ENCODE measurements around the gene IQCH. TPM values are rescaled to one million over a fixed set of nuclear protein-coding genes. Genes with fewer than 3 reads are reported as not detected.

IQCH gene
- total and polyA plus RNA-seq, 7 donors, result 0.36 to 3.8 (median 1.4) TPM

DNA sequence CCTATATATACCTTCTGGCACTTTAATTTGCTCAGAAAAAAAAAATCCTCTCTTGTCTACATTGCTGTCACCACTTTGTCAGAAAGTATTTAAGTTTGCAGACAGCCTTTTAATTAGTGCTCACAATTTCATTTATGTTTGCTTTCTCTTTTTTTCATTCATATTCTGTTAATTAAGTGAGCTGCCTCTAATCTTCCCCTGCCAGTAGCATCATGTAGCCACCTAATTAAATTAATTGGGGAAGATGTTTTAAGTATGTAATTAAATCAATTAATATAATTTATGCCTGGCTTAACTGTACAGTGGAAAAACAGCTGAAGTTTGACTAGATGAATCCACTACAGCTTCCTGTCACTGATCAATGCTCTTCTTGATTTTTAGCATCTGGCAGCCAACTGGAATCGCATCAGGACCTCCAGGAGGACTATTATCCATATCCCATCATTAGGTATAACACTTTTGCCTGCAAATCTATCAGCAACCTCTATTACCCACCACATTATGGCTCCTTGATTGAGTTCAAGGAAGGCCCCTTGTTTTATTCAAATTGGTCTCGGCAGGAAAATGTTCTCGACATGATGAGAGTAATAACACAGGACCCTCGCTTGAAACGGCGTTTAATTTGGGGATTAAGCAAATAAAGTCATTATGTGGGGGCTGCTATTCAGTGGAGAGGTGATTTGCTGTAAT is 118.5 kb downstream of the IQCH start:
- Histone ChIP-seq H3K4me1 (no peaks in the 10 kb centered on the region), H3K27ac (no peak overlapping the region), H3K4me3 (no peak overlapping the region), H3K36me3 (no peaks in the 10 kb centered on the region), H3K9me3 (no peaks in the 10 kb centered on the region), H3K27me3 (no peaks in the 10 kb centered on the region)
- no peak for TF ChIP-seq POLR2AphosphoS5 (IDR thresholded peaks at IDR 0.05)
- TF ChIP-seq, protein P1, sequence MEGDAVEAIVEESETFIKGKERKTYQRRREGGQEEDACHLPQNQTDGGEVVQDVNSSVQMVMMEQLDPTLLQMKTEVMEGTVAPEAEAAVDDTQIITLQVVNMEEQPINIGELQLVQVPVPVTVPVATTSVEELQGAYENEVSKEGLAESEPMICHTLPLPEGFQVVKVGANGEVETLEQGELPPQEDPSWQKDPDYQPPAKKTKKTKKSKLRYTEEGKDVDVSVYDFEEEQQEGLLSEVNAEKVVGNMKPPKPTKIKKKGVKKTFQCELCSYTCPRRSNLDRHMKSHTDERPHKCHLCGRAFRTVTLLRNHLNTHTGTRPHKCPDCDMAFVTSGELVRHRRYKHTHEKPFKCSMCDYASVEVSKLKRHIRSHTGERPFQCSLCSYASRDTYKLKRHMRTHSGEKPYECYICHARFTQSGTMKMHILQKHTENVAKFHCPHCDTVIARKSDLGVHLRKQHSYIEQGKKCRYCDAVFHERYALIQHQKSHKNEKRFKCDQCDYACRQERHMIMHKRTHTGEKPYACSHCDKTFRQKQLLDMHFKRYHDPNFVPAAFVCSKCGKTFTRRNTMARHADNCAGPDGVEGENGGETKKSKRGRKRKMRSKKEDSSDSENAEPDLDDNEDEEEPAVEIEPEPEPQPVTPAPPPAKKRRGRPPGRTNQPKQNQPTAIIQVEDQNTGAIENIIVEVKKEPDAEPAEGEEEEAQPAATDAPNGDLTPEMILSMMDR (IDR thresholded peaks at IDR 0.05), result no peak
- no peak for TF ChIP-seq POLR2A (IDR thresholded peaks at IDR 0.05)
- TF ChIP-seq EP300 (IDR thresholded peaks at IDR 0.05), result no peak
- DNase-seq, result no peak
- WGBS, 2 donors, result 89 to 91% methylated on average over 6 of the region's 6 CpGs
- intact Hi-C loops (cut with DNase I), result no loop called here

DNA sequence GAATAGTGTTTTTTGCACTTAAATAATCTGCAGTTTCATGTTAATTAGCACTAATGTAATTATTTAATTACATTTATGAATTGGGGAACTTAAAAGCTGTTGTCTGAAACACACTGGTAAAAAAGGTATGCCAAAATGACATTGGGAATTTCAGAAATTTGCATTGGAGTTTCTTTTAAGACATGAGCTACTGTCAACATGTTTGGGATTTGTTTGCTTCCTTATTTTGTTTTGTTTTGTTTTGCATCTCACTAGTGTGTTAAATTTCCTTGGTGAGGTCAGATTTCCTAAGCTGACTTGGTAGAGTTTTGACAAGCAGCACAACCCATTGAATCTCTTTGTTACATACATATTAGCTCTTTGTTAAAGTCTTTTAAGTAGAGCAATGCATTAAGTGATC is 119.4 kb downstream of the IQCH start:
- no peaks in the 10 kb centered on the region for H3K27me3 ChIP-seq
- no peak overlapping the region for H3K27ac ChIP-seq
- no peaks in the 10 kb centered on the region for H3K9me3 ChIP-seq
- no peak for DNase-seq
- no peak overlapping the region for H3K4me3 ChIP-seq
- intact Hi-C loops (cut with DNase I), result no loop called here
- no peaks in the 10 kb centered on the region for H3K4me1 ChIP-seq
- H3K36me3 ChIP-seq, result no peaks in the 10 kb centered on the region
- TF ChIP-seq POLR2A (IDR thresholded peaks at IDR 0.05) (no peak), POLR2AphosphoS5 (IDR thresholded peaks at IDR 0.05) (no peak), EP300 (IDR thresholded peaks at IDR 0.05) (no peak)
- TF ChIP-seq, protein P1 (IDR thresholded peaks at IDR 0.05), result no peak

DNA sequence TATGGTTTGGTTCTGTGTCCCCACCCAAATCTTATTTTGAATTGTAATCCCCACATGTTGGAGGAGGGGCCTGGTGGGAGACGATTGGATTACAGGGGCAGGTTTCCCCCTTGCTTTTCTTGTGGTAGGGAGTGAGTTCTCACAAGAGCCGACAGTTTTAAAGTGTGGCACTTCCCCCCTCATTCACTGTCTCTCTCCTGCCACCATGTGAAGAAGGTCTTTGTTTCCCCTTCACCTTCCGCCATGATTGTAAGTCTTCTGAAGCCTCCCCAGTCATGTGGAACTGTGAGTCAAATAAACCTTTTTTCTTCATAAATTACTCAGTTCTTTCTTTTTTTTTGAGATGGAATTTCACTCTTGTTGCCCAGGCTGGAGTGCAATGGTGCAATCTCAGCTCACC is 124.9 kb downstream of the IQCH start:
- TF ChIP-seq, protein P1 (IDR thresholded peaks at IDR 0.05), result no peak
- TF ChIP-seq POLR2A (IDR thresholded peaks at IDR 0.05) (no peak), POLR2AphosphoS5 (IDR thresholded peaks at IDR 0.05) (no peak), EP300 (IDR thresholded peaks at IDR 0.05) (no peak)
- no peaks in the 10 kb centered on the region for H3K27me3 ChIP-seq
- no peaks in the 10 kb centered on the region for H3K9me3 ChIP-seq
- intact Hi-C loops (cut with DNase I), result no loop called here
- H3K36me3 ChIP-seq, result no peaks in the 10 kb centered on the region
- H3K27ac ChIP-seq, result no peak overlapping the region
- no peak for DNase-seq
- H3K4me3 ChIP-seq, result no peak overlapping the region
- WGBS, 2 donors, result 81 to 91% methylated on average over 3 of the region's 3 CpGs
- H3K4me1 ChIP-seq, result no peaks in the 10 kb centered on the region

DNA sequence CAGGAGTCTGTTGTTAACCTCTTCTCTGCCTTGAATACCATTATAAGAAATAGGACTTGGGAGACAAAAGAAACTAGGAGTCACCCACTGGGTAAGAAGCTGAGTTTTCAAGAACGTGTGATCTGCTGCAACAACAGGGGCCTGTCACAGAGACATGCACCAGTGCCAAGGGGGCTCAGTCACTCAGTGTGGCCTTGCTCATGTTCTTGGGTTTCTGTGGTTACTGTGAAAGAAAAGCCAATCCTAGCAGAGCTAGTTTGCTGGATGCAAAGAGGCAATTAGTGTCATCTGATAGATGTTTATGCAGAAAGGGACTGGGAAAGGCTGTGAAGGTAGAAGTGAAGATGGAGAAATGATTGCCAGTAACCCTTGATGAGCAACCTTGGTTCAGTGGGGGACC is 126.3 kb downstream of the IQCH start:
- Histone ChIP-seq H3K9me3 (no peaks in the 10 kb centered on the region), H3K4me1 (no peaks in the 10 kb centered on the region), H3K27me3 (no peaks in the 10 kb centered on the region), H3K36me3 (no peaks in the 10 kb centered on the region), H3K4me3 (no peak overlapping the region), H3K27ac (no peak overlapping the region)
- intact Hi-C loops (cut with DNase I), result no loop called here
- TF ChIP-seq, protein P1 (IDR thresholded peaks at IDR 0.05), result no peak
- no peak for TF ChIP-seq POLR2A (IDR thresholded peaks at IDR 0.05)
- TF ChIP-seq EP300 (IDR thresholded peaks at IDR 0.05), result no peak
- no peak for TF ChIP-seq POLR2AphosphoS5 (IDR thresholded peaks at IDR 0.05)
- 77 to 84% methylated on average over 1 of the region's 1 CpG for WGBS, 2 donors
- DNase-seq, result no peak

All from sigmoid colon (tissue), 7 donors.